NCI-H1694 (cell line): ENCODE results near the gene MERTK.

ENCODE experiments used
- DNase-seq: peaks from one replicate; lab custom pipeline; 2025; lab: John Stamatoyannopoulos, UW

MERTK gene

DNA sequence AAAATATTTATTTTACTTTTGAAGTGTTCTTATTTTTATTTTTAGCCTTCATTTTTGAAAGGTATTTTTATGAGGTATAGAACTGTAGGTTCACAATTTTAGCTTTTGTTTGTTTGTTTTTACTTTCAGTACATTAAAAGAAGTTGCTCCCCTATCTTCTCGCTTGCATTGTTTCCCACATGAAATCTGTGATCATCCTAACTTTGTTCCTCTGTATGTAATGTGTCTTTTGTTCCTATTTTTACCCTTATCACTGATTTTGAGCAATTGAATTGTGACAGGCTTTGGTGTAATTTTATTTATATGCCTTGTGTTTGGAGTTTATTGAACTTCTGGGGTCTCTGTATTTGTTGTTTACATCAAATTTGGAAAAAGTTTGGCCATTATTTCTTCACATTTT, 78.8 kb downstream of the MERTK start:
- DNase-seq, result no peak

DNA sequence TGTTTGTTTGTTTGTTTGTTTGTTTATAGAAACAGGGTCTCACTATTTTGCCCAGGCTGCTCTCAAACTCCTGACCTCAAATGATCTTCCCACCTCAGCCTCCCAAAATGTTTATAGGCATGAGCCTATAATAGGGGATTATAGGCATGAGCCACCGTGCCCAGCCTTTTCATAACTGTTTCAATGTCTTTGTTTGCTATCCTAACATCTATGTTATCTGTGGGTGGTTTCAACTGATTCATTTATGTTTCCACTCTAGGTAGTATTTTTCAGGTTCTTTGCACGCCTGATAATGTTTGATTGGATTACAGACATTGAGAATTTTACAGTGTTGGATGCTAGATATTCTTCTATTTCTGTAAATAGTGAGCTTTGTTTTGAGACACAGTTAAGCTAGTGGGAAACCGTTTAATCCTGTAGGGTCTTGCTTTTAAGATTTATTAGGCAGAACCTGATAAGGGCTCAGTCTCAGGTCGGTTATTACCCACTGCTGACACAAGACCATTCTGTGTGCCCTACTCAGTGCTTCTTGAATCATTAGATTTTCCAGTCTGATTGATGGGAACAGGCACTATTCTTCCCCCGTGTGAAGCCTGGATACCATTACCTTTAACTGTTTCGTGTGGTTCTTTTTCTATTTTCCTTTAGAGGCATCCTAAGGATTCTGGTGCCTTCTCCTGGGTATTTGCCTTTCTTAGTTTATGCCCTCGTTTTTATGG, 80.2 kb downstream of the MERTK start:
- no peak for DNase-seq

DNA sequence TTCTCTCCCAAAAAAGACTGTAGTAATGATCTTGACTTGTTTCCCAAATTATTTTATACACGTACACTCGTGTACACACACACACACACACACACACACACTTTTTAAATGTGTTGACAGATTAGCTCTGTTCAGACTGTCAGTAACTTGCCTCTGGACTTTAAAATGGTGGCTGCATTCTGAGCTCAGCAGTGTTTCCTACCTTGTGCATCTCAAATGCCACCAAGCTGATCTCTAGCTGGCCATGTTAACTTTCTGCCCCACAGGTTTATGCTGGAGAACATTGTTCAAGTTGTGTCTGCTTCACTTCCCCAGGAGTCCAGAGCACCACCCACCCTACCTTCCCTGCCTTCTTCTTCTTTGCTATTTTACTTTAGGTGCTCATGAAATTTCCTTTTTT, 83.3 kb downstream of the MERTK start:
- DNase-seq, result no peak

DNA sequence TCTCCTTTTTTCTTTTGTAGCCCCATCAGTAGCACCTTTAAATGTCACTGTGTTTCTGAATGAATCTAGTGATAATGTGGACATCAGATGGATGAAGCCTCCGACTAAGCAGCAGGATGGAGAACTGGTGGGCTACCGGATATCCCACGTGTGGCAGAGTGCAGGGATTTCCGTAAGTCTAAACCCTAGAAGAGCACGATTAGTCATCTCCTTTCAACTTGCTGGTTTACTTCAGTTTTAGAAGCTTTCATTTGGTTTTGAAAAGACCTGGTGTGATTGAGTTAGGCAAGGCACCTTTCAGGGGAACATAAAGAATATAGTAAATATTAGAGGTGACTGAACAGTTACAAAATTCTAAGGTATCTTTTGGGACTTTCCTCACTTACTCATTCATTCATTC, 84.4 kb downstream of the MERTK start:
- no peak for DNase-seq

DNA sequence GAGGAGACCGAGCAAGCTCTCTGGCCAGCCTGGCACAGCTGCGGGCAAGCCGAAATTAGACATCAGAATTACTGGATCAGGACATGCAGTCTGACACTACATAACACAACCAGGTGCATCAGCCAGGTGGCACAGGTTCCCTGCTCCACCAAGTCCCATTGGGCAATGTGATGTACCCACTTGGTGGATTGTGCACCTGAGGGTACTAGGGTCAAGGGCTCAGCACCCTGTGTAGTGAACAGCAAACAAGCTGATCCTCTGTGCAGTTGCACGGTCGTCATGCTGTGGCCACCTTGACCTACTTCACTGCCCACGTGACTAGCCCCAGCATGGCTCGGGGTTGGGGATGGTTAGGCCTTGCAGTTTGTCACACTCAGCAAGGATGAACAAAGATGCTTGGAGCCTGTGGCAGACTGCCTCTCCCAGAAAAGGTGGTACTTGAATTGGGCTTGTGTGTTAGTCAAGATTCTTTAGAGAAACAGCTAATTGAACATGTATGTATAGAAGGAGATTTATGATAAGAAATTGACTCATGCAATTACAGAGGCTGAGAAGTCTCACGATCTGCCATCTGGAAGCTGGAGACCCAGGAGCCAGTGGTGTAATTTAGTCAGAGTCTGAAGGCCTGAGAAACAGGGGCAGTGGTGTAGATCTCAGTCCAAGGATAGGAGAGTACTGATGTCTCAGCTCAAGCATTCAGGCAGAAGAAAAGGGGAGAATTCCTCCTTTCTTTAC, 85.2 kb downstream of the MERTK start:
- DNase-seq, result no peak

DNA sequence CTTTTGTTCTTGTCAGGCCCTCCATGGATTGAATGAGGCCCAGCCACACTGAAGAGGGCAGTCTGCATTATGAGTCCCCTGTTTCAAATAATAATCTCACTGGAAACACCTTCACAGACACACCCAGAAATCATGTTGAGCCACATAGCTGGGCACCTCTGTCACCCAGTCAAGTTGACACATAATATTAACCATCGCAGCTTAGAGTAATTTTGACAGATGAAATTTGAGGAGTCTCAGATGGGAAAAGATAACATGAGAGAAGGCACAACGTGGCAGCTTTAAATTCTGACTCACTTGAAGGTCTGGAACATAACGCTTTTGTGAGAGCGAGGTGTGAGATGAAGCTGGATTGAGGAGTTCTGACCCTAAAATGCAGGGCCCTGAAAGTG, 85.8 kb downstream of the MERTK start:
- no peak for DNase-seq

DNA sequence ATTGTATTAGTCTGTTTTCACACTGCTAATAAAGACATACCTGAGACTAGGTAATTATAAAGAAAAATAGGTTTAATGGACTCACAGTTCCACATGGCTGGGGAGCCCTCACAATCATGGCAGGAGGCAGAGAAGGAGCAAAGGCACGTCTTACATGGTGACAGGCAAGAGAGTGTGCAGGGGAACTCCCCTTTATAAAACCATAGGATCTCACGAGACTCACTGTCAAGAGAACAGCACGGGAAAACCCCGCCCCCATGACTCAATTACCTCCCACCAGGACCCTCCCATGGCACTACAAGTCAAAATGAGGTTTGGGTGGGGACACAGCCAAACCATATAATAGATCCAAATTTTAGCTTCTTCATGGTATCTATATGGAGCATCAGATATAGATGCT, 87.1 kb downstream of the MERTK start:
- DNase-seq, result no peak

DNA sequence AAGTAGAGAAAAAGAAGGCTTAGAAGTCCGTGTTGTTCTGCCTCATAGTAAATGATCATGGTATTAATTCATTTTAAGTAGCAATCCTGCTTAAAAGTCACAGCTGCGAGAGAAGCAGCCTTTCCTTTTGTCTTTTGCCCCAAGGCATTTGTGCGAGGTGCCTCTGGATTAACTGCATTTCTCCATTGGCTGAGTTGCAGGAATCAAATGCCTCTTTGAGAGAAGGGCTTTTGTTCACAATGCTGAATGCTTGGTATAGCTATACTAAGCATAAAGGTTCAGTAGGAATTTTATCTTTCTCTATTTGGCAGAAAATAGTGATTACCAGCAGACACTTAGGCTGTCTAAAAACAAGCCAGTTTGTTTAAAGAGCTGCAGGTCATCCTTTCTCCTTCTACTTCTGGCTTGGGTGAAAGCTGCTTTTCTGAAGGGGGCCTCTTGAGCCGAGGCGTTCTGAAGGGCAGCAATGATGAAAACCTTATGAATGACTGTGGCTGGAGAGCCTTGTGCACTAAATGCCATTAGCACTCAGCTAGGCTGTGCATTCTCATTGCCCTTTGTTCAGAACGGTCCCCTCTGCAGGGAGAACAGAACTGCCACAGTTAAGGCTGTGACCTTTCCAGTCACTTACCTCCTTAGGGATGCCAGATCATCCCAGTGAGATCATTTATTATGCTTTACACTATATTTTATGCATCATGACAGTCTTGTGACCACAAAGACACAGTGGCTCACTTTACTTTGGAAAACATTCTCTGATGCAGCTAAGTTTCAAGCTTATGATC, 87.9 kb downstream of the MERTK start:
- no peak for DNase-seq

DNA sequence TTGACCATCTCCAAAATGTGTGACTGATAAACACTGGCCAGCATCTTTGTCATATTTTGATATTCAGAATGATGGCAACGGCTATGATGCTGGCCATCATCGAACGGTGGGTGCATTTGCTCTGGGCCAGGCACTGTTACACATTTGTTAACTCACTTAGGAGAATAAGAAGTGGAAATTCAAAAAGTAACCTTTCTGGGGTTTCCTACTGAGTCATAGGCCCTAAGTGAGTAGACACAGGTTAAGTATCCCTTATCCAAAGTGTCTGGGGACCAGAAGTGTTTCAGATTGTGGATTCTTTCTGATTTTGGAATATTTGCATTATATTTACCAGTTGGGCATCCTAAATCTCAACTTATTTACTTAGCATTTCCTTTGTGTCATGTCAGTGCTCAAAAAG, 92.0 kb downstream of the MERTK start:
- no peak for DNase-seq

DNA sequence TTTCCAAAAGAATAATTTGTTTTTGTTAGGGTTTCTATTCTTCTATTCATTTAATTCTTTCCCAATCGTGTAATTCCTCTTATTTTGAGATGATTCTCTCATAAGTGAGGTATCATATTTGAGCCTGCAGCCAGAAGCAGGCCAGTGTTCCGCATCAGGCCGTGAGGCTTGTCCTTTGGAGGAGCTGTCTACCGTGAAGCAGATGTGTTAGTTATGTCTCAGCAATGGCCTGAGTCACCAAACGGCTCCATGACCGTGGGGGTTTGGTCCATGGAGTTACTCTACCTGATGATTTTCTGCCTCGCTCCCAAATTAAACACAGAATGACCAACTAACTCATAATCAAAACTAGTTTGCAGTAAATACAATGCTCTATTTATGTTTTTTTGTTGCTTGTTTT, 92.4 kb downstream of the MERTK start:
- no peak for DNase-seq

DNA sequence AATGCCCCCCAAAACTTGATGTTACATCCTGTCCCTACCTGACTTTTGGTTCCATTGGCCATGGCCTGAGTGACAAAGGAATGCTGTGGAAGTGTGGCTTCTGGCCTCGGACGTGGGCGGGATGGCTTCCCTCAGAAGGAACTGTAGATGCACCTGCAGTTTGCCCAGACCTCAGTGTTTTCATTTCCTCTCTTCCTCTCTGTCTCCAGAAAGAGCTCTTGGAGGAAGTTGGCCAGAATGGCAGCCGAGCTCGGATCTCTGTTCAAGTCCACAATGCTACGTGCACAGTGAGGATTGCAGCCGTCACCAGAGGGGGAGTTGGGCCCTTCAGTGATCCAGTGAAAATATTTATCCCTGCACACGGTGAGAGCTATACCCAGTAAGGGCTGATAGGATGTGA, 95.6 kb downstream of the MERTK start:
- DNase-seq, result no peak

DNA sequence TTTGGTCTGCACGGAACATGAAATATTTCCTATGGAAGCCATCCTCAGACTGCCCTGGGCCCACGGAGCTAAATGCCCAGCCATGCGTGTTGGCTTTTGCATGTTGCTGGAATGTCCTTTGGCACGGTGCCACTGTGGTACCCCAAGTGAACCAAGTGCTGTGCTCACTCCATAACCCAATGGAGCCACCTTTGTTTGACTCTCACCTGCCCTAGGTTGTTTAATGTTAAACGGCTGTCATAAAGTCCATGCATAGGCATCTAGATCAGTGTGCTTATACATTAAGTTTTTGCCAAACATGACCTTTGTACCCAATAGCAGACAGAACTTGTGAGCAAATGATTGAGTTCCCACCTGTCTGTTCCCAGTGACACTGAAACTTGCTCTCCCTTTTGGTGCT, 96.7 kb downstream of the MERTK start:
- no peak for DNase-seq

DNA sequence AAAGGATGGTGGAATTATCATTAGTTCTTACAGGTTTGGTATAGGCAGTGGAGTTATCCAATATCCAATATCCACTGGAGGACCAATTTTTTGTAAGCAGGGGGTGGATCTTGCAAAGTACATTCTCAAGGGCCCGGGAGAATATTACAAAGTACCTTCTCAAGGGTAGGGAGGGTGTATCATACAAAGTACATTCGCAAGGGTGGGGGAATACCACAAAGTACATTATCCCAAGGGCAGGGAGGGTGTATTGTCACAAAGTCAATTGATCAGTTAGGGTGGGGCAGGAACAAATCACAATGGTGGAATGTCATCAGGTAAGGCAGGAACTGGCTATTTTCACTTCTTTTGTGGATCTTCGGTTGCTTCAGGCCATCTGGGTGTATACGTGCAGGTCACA, 101.4 kb downstream of the MERTK start:
- DNase-seq, result no peak

DNA sequence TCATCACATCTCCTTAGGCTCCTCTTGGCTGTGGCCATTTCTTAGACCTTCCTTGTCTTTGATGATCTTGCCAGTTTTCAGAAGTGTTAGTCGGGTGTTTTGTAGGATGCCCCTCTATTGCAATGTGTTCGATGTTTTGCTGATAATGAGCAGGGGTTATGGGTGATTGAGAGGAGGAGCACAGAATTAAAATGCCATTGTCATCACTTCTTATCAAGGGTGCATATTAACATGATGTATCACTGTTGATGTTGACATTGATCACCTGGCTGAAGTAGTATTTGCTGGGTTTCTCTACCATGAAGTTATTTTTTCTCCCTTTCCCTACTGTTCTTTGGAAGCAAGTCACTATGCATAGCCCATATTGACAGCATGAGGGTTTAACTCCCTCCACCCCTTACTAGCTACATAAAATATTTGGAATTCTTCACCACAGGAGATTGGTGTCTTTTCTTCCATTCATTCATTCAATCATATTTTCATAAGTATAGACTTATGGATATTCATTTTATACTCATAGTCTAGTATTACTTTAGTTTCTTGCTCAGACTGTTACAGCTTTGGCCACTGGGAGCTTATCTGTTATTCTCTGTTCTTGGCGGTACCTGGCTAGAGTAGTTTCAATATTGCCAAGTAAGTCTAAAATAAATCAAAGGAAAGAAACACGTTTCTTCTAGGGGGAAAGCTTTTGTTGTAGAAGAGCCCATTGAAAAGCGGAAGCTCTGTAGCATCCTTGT, 102.2 kb downstream of the MERTK start:
- DNase-seq, result no peak

DNA sequence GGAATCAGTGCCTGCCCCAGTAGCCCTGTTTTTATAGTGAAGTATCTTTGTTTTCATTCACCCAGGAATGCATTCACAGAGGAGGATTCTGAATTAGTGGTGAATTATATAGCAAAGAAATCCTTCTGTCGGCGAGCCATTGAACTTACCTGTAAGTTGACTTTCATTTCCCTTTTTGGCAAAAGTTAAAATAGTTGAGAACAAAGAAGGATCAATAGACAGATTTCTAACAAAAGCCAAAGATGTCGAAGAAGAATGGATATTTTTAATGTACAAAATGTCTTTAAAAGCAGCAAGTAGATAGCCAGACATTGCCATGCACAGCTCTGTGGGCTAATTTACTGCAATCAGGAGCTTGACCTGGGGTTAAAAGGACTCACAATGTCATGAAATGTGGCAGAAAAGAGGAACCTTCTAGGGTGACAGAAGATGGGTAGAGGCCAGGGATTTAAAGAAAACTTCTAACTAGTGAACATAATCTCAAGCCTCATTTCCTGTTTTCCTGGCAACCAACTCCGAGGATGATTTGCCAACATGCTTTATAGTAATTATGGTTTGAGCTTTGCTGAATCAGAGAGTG, 102.8 kb downstream of the MERTK start:
- no peak for DNase-seq

DNA sequence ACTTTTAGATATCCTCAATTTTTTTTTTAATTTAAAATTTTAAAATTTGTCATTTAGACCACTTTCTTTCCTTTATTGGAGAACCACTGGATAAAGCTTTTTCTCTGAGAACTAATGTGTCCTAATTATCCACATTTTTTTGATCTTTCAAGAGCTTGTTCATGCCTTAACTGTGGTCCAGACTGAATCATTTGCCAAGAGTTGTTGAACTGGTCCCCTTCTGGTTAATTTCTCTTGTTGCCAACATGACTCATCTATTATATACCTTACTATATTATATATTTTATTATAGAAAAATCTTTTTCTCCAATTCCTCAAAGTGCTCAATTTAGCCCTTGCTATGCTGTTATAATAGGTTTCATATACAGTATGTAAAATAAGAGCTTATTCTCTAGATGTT, 103.5 kb downstream of the MERTK start:
- DNase-seq, result no peak

DNA sequence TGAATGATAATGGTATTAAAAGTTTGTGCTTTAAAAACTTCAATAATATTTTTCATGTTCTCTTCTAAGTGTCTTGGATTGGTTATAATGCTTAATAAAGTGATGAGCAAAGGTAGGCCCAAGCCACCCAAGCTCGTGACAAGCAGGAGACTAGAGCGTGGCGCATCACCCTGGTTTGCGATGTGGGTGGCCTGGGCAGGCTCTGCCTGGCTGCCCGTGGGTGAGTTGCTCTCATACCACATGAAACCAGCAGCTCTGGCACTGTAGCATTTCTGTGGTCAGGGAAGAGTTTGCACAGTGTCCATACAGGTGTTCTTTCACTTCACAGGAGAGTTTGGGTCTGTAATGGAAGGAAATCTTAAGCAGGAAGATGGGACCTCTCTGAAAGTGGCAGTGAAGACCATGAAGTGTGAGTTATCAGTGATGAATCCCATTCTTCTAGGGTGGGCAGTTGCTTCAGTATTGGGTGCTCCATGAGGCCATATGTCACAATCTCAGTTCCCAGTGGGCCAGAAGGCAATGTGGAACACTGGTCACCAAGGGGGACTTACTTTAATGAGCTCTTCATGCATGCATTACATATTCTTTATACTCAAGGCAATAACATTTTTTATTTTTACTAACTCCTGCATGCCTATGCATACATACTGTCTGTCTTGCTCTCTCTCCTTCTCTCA, 105.3 kb downstream of the MERTK start:
- DNase-seq, result no peak

DNA sequence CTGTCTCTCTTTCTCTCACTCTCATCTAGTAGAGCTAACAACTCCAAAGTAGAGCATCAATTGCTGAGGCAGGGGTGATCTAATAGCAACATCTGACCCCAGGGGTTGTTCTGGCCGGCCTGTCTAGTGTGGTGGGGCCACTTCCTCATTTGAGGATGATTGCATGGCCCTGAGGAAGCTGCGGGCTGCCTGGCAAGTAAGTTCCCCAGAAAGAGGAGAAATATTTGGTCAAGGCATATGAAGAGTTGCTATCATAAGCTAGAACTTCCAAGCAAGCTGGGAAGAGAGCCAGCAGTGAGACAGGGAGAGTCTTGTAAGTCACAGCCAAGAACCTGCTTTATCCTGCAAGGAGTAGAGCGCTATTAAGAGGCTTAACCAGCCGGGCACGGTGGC, 105.8 kb downstream of the MERTK start:
- no peak for DNase-seq

DNA sequence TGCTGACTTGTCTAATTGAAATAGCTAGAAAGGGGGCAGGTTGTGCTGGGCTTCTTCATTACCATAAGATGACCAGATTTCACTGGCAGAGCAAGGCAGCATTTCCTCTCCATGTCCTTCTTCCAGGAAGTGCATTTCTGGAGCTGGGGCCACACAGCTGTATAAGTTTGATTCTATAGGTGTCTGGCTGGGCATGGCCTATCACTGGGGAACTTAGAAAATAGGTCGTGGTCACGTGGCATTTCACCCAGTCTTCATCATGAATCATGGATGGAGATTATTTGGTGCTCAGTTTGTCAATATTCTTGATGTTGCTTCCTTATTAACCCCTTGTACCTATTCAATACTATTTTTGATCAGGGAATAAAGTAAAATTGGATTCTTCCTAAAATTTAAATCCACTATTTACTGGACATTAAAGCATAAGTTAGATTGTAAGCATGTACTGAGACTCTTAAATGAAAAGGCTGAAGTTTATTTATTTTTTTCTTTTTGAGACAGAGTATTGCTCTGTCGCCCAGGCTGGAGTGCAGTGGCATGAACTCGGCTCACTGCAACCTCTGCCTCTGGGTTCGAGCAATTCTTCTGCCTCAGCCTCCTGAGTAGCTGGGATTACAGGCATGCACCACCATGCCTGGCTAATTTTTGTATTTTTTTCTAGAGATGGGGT, 107.1 kb downstream of the MERTK start:
- no peak for DNase-seq

DNA sequence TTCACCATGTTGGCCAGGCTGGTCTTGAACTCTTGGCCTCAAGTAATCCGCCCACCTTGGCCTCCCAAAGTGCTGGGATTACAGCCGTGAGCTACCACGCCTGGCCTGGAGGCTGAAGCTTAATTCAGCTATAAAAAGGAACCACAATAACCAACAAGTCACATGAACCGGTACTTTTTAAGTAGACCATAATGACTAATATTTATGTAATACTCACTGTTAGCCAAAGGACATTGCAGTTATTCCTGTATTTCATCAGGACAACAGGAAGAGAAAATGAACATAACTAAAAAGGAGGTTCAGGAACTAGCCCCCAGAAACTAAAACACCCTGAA, 107.6 kb downstream of the MERTK start:
- DNase-seq, result no peak

DNA sequence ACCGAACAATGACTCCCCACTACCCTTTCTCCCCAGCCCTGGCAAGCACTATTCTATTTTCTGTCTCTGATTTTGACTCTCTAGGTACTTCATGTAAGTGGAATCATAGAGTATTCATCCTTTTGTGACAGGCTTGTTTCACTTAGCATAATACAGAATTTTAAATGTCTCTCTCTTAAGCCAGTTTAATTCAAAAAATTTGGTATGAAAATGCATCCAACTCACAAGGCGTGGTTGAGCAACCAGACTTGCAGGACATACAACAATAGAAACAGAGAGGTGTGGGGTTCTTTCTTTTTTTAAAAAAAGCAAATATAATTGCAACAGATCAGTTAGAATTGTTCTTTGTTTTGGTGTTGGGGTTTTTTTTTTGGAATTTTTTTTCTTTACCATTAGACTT, 109.1 kb downstream of the MERTK start:
- DNase-seq, result no peak
